Keratinocyte (primary cell): Measurements from ENCODE around the gene MBNL2. TPM values are rescaled to one million over a fixed set of nuclear protein-coding genes. Genes with fewer than 3 reads are reported as not detected.

ENCODE experiments used
- DNase-seq: peaks from one replicate; pipeline ENCODE4 v3.0.0-alpha.2; 2011; ENCODE audit warnings: low read depth, missing footprints, low spot score
- FAIRE-seq: peaks from 2 replicates; lab custom pipeline; 2011; peaks lifted over from hg19 to GRCh38; lab: Jason Lieb, UNC
- H2AFZ ChIP-seq: 2 replicates; pipeline ENCODE4 v1.6.0; 2012; ENCODE audit warnings: low read length, control low read depth, inconsistent platforms; ENCODE audit not compliant: control insufficient read depth
- H3K27ac ChIP-seq: 2 replicates; pipeline ENCODE4 v1.5.1; 2011; ENCODE audit warnings: low read length; ENCODE audit not compliant: control insufficient read depth, insufficient read depth
- H3K27me3 ChIP-seq: 3 replicates; pipeline ENCODE4 v1.6.0; 2011; ENCODE audit warnings: low read length; ENCODE audit not compliant: control insufficient read depth, insufficient read depth; ENCODE audit errors: extremely low read depth
- H3K36me3 ChIP-seq, 2 experiments: 2 replicates in 1 of 2; 3 replicates in 1 of 2; pipeline ENCODE4 v1.5.1; 2011; ENCODE audit warnings: low read length in 2 of 2, mild to moderate bottlenecking in 1 of 2; ENCODE audit not compliant: control insufficient read depth in 2 of 2, insufficient read depth in 2 of 2; ENCODE audit errors: extremely low read depth in 1 of 2
- H3K4me1 ChIP-seq: 3 replicates; pipeline ENCODE4 v1.5.1; 2011; ENCODE audit warnings: low read length; ENCODE audit not compliant: control insufficient read depth, insufficient read depth; ENCODE audit errors: extremely low read depth
- H3K4me2 ChIP-seq: 3 replicates; pipeline ENCODE4 v1.6.0; 2011; ENCODE audit warnings: low read depth, low read length; ENCODE audit not compliant: control insufficient read depth, insufficient read depth; ENCODE audit errors: extremely low read depth
- H3K4me3 ChIP-seq, 3 experiments: fragments of 200-600 bp in 1 of 3; sonication (generic) in 1 of 3; 2 replicates in 2 of 3; 3 replicates in 1 of 3; pipeline ENCODE4 v1.5.1; 2011 to 2016; ENCODE audit warnings: low read length in 3 of 3, mild to moderate bottlenecking in 3 of 3, control low read depth in 2 of 3, inconsistent platforms in 1 of 3, low read depth in 1 of 3, mixed read lengths in 1 of 3, mixed run types in 1 of 3, moderate library complexity in 1 of 3; ENCODE audit not compliant: control insufficient read depth in 2 of 3, insufficient read depth in 2 of 3; ENCODE audit errors: extremely low read depth in 1 of 3
- H3K79me2 ChIP-seq: 2 replicates; pipeline ENCODE4 v1.6.0; 2012; ENCODE audit warnings: low read length; ENCODE audit not compliant: control insufficient read depth, insufficient read depth
- H3K9ac ChIP-seq: 3 replicates; pipeline ENCODE4 v1.6.0; 2011; ENCODE audit warnings: low read length; ENCODE audit not compliant: control insufficient read depth, insufficient read depth; ENCODE audit errors: extremely low read depth
- H3K9me1 ChIP-seq: 3 replicates; pipeline ENCODE4 v1.6.0; 2011; ENCODE audit warnings: low read length; ENCODE audit not compliant: control insufficient read depth, insufficient read depth; ENCODE audit errors: extremely low read depth
- H3K9me3 ChIP-seq: 2 replicates; pipeline ENCODE4 v1.5.1; 2012; ENCODE audit warnings: low read depth, low read length; ENCODE audit not compliant: control insufficient read depth
- H4K20me1 ChIP-seq: 3 replicates; pipeline ENCODE4 v1.6.0; 2011; ENCODE audit warnings: low read length; ENCODE audit not compliant: control insufficient read depth, insufficient read depth; ENCODE audit errors: extremely low read depth
- CTCF ChIP-seq, 3 experiments: IDR thresholded peaks in 1 of 3; conservative IDR thresholded peaks in 1 of 3; optimal IDR thresholded peaks in 1 of 3; 2 replicates in 2 of 3; 3 replicates in 1 of 3; pipeline versions ENCODE3 to v1.5.1; 2011; ENCODE audit warnings: low read length in 3 of 3, mild to moderate bottlenecking in 3 of 3, moderate library complexity in 2 of 3, control low read depth in 1 of 3, inconsistent platforms in 1 of 3; ENCODE audit not compliant: insufficient read depth in 2 of 3; ENCODE audit errors: extremely low read depth in 1 of 3
- EZH2 ChIP-seq: IDR thresholded peaks from one replicate; pipeline ENCODE4 v1.6.1; 2012; ENCODE audit warnings: inconsistent platforms, mild to moderate bottlenecking, low read length, moderate library complexity
- dilution Hi-C: fragments of 300-500 bp; cut with MboI; formaldehyde crosslinking; loops from one replicate; pipeline ENCODE4 v1.7.0; 2020; ENCODE audit warnings: low sequenced_read_pairs; ENCODE audit not compliant: extremely low pct_ligation_motif_present
- polyA plus RNA-seq, 5 experiments: library from polyadenylated mRNA; depleted of rRNA in 3 of 5; stranded (reverse) in 3 of 5; stranded (forward) in 1 of 5; unstranded in 1 of 5; fragments of >200 nt; gene quantifications; 1 replicate in 1 of 5; 2 replicates in 3 of 5; 3 replicates in 1 of 5; pipeline versions ENCODE4 v1.2.1 to v1.2.3, GENCODE V29; 2011 to 2012; ENCODE audit warnings: missing spikeins in 2 of 5, low read depth in 1 of 5, low replicate concordance in 1 of 5

The MBNL2 gene
- polyA plus RNA-seq, 1 donor (not counting 4 experiments of a cell fraction or from before 2014, with no cell fraction given): 28.4 TPM

GRCh38 chr13:97234236-97234635 is 12.1 kb downstream of the MBNL2 start:
- Histone ChIP-seq H4K20me1 (no peaks in the 10 kb centered on the region), H3K27ac (no peak overlapping the region), H3K36me3 (peaks cover 5 to 6% of the 10 kb centered on the region in 2 experiments), H3K9ac (no peak overlapping the region), H3K4me1 (peaks cover 2% of the 10 kb centered on the region), H3K27me3 (no peaks in the 10 kb centered on the region), H3K4me2 (no peak overlapping the region), H3K4me3 (no peak overlapping the region), H3K79me2 (peaks cover 77% of the 10 kb centered on the region), H3K9me3 (no peaks in the 10 kb centered on the region), H2AFZ (no peak overlapping the region), H3K9me1 (no peaks in the 10 kb centered on the region)
- FAIRE-seq: no peak
- dilution Hi-C loops: no loop called here
- no peak for DNase-seq
- TF ChIP-seq CTCF (optimal IDR thresholded peaks at IDR 0.05 in 1 of 3, IDR thresholded peaks at IDR 0.05 in 1 of 3, conservative IDR thresholded peaks at IDR 0.05 in 1 of 3; ENCODE audit: extremely low read depth in 1 of 3, insufficient read depth in 2 of 3, low read length in 3 of 3) (no peak), EZH2 (no peak)

- Histone ChIP-seq H3K36me3 (peaks cover 5 to 6% of the 10 kb centered on the region in 2 experiments), H3K4me2 (no peak overlapping the region), H3K79me2 (peaks cover 76% of the 10 kb centered on the region), H2AFZ (no peak overlapping the region), H3K27ac (no peak overlapping the region), H3K9me1 (no peaks in the 10 kb centered on the region), H3K4me1 (no peaks in the 10 kb centered on the region), H3K27me3 (no peaks in the 10 kb centered on the region), H3K9ac (no peak overlapping the region), H3K4me3 (no peak overlapping the region), H4K20me1 (no peaks in the 10 kb centered on the region), H3K9me3 (no peaks in the 10 kb centered on the region)
- DNase-seq (no peak), FAIRE-seq (no peak)
- dilution Hi-C loops: no loop called here
- no peak for TF ChIP-seq CTCF (optimal IDR thresholded peaks at IDR 0.05 in 1 of 3, IDR thresholded peaks at IDR 0.05 in 1 of 3, conservative IDR thresholded peaks at IDR 0.05 in 1 of 3; ENCODE audit: extremely low read depth in 1 of 3, insufficient read depth in 2 of 3, low read length in 3 of 3)
- TF ChIP-seq EZH2: no peak
These were observed 12.6 kb downstream of the MBNL2 start for GRCh38 chr13:97234742-97235141.
